GM19452 (cell line): ENCODE results near the gene YARS1.
"Not testable (repeated sequence)": the region's sequence is repeated elsewhere in the genome, so short reads cannot be mapped to it uniquely, and the experiment has no call there.

Source experiments
- ATAC-seq: cut with Tn5 transposase; IDR thresholded peaks from one replicate; pipeline ENCODE4 v1.9.1; 2021; ENCODE audit not compliant: unreplicated experiment

Gene YARS1

DNA sequence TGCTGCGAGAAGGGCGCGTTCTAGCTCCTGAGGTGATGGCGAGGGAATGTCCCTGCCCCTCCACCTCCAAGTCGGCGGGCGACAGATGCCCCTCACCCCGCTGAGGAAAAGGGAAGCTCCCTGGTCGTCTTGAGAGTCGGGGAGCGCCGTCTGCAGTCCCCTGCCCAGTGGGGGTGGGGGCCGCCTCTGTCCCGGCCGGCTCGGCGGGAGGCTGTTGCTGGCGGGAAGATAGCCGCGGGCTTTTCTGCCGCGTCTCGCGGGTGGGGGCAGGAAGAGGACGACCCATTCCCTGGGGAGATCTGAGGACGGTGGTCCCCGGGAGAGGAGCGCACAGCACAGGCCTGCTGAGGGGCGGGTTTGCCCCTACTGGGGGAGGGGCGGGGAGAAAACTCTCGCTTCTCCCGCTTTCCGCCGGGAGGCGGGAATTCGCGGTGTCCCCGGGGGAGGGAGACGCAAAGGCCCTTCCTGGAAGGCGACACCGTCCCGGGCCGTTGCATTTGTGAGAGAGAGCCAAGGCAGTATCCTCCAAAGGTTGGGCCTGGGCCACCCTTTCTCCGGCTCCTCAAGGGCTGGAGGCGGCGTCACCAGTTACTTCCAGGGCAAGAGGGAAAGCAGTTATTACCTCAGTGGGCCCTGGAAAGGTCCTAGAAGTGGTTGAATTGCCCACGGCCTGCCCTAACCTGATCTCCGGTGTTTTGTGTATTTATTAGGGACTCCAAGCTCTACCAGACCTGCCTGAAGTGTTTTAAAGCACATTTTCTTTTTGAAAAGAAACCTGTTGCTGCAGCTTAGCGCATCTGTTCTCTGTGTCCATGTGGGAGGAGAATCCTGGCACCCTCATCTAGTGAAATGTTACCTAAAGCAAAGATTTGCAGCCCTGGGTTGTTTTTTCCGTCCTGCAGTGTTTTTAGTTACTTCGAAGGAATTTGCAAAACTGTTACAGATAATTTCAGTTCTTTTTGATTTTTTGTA lies 943 bp upstream of the YARS1 start:
- ATAC-seq = no peak

DNA sequence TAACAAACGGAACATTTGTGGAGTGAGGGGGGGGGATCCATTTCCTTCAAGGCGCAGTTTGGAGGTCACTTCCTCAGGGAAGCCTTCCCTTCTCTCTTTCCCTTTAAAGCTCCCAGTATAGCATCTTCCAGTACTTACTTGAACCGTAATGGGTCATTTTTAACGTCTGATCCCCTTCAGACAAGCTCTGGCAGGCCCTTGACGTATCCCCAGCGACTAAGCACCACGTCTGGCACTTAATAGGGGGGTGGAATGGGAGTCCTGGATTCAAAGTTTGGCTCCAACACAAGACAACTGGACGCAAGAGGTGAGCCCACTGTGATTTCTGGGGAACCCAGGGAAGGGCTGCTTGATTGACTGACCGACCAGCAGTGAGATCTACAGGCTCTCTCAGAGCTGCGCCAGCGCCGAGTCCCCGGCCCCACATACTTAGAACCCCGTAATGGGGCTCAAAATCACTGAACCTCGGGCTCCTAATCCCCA lies 441 bp downstream of the YARS1 start:
- peak; percentile 4 for ATAC-seq

DNA sequence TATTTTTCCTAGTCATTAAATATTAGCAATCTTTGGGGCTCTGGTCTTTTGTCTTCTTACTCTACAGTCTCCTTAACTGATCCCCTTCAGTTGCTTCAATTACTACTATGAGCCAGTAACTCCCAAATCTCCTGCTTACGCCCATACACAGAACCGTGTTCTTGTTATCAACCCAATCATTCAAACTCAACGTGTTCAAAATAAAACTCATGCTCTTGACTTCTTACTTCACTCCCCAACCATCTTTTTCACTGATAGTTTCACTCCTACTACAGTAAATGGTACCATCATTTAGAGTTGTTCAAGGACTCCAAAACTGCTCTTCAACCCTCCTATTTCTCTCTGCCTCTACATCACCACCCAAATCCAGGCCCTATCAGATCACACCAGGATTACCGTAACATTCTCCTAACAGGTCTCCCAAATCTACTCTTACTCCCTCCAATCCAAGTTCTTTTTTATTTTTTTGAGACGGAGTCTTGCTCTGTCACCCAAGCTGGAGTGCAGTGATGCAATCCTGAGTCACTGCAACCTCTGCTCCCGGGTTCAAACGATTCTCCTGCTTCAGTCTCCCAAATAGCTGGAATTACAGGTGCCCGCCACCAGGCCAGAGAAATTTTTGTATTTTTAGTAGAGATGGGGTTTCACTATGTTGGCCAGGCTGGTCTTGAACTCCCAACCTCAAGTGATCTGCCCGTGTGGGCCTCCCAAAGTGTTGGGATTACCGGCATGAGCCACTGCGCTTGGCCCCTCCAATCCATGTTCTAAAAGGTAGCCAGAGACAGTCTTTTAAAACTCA lies 3.0 kb downstream of the YARS1 start:
- ATAC-seq = no peak

DNA sequence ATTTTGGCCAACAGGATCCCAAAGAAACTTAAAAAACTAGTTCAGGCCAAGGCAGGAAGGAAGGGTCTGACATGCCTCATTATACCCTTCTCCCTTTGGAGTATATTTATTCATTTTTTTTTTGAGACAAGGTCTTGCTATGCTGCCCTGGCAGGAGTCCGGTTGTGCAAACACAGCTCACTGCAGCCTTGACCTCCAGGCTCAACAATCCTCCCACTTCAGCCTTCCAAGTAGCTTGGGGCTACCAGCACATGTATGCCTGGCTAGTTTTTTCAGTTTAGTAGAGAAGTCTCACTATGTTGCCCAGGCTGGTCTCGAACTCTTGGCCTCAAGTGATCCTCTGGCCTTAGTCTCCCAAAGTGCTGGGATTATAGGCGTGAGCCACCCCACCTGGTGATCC lies 5.2 kb downstream of the YARS1 start:
- ATAC-seq = no peak

DNA sequence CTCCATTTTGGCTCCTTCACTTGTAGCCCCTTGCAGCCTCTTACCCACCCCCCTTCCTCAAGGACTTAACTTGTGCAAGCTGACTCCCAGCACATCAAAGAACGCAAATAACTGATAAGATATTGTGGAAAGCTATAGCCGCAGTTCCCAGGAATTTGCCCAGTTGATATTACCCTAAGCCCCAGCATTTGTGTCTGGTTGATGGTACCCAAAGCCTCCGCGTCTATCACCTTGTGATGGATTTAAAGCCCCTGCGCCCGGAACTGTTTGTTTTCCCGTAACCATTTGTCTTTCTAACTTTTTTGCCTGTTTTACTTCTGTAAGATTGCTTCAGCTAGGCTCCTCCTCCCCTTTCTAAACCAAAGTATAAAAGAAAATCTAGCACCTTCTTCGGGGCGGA lies 5.9 kb downstream of the YARS1 start:
- ATAC-seq = no peak

DNA sequence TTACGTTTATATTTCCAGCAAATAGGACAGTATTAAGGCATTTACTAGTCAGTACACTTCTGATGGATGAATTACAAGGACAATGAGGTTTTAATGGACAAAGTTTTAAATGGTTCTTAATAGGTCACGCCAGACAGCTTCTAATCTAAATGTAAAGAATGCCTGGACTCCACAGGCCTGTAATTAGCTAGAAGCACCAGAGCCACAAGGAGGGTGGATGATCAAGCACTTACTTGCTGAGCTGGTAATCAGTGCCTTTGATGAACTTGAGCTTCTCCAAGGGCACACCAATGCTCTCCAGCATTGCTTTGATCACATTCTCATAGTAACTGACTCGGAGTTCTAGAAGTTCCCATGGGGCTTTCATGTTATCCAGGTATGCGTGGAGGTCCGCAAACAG lies 6.8 kb downstream of the YARS1 start:
- ATAC-seq = no peak

DNA sequence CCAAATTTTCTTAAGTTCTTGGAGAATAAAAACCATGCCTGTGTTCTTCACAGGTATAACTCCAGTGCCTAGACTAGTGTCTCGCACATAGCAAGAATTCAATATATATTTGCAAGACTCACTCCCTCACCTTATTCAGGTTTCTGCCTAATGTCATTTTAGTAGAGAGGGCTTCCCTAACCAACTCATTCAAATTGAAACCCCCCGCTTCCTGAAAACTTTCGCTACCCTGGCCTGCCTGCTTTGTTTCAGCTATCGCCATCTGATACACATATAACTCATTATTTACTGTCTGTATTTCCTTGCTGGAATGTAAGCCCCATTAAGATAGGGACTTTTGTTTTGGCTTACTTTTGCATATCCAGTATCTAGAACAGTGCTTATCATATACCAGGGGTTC lies 8.6 kb downstream of the YARS1 start:
- no peak for ATAC-seq

DNA sequence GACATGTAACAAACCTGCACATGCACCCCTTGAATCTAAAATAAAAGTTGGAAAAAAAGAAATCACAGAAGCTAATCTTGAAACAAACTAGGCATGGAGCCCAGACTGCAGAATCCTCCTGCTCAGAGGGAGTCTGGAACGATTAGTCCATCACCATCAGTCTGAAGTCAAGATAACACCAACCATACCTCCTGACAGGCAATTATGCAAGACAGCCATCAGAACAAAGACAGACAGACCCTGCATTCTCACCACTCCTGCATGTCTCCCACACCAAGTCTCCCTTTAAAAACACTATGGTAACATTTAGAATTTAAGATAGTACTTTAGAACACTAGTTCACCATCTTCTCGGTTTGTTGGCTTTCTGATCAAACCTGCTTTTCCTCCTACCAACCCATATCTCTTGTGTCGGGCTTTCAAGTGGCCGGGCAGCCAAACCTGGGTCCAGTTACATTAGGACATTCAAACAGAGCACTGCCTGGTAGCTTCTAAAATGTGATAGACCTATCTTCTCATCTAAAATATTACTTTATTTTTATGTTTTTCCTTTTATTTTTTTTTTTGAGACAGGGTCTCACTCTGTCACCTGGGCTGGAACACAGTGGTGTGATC lies 10.1 kb downstream of the YARS1 start:
- ATAC-seq = no peak

DNA sequence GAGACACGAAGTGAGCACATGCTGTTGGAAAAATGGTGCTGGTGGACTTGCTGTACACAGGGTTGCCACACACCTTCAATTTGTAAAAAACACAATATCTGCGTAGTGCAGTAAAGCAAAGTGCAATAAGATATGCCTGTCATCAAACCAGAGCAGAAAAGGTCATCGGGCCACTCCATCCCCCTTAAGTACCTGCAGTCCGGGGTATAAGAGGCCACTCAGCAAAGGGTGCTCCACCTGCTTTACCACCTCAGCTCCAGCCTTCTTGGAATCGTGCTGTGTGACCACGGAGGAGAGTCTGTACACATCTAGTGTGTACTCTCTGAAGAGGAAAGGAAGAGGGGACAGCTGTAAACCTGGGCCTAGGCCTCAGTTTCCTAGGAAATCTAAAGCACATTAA lies 10.9 kb downstream of the YARS1 start:
- ATAC-seq = no peak

DNA sequence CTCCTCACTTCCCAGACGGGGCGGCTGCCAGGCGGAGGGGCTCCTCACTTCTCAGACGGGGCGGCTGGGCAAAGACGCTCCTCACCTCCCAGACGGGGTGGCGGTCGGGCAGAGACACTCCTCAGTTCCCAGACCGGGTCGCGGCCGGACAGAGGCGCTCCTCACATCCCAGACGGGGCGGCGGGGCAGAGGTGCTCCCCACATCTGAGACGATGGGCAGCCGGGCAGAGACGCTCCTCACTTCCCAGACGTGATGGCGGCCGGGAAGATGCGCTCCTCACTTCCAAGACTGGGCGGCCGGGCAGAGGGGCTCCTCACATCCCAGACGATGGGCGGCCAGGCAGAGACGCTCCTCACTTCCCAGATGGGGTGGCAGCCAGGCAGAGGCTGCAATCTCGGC lies 12.7 kb downstream of the YARS1 start:
- not testable (repeated sequence) for ATAC-seq

DNA sequence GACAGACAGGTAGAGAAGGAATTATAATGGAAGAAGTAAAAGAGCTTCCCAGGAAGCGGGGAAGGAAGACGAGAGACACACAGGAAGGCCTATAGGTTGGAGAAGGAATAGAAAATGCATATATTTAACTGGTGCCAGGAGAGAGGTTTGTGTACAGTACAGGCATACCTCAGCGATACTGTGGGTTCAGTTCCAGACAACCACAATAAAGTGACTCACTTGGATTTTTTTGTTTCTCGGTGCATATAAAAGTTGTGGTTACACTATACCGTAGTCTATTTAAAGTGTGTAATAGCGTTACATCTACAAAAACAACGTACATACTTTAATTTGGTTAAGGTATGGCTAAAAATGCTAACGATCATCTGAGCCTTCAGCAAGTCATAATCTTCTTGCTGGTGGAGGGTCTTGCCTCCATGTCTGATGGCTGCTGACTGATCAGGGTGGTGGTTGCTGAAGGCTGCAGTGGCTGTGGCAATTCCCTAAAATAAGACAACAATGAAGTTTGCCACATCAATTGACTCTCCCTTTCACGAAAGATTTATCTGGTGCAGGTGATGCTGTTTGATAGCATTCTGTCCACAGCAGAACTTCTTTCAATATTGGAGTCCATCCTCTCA lies 16.0 kb downstream of the YARS1 start:
- ATAC-seq = no peak

DNA sequence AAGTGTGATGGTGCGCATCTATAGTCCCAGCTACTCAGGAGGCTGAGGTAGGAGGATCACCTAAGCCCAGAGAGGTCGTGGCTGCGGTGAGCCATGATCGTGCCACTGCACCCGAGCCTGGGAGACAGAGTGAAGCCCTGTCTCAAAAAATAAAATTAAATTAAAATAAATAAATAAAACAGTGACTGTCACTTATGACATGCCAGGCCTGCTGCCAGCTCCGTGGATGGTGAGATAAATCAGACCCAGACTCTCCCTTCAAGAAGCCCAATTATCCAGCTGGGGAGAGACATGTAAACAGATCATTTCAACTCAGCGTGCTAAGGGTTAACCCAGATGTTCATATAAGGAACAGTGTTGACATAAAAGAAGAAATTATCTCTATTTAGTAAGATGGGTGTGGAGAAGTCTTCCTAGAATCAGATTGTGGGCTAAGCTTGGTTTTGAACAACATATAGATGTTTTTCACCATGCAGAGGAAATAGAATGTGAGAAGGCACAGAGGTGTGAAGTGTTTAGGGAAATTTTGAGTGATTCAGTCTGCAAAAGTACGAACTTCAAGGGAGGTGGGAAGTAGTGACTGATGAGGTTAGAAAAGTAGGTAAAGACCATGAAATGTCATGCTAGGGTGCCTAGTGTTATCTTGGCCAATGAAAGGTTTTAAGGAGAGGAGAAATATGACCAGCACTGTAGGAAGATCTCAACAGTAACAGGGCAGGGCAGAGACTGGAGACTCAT lies 18.3 kb downstream of the YARS1 start:
- ATAC-seq = no peak

DNA sequence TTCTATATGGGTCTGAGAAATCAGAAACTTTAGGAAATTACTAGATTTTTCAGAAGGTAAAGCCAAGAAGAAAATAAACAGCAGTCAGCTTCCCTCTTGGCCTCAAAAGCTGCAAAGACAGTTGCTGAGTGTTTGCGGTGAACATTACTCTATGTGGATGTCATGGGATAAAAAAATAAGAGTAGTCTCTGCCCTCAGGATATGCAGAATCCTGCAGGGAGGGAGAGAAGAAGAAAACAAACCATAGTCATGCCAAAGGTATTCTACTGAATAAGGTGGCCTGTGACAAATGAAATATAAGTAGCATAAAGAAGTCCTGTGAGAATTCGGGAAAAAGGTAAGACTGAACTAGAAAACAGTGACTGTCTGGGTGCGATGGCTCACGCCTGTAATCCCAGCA lies 19.0 kb downstream of the YARS1 start:
- no peak for ATAC-seq

DNA sequence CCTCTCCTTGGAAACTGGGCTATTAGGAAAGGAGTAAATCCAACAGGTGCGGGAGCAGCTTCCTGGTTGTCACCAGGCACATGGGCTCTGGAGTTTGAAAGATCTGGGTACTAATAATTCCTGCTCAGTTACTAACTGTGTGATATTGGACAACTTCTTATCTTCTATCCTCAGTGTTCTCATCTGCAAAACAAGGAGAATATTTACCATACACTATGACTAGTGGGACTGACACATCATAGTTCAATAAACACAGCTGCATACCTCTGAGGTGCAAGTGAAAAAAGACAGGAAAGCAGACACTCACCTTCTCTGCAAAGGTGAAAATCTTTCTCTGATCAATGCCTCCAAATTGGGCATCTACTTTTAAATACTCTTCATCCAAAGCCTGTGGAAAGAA lies 19.7 kb downstream of the YARS1 start:
- ATAC-seq = no peak

DNA sequence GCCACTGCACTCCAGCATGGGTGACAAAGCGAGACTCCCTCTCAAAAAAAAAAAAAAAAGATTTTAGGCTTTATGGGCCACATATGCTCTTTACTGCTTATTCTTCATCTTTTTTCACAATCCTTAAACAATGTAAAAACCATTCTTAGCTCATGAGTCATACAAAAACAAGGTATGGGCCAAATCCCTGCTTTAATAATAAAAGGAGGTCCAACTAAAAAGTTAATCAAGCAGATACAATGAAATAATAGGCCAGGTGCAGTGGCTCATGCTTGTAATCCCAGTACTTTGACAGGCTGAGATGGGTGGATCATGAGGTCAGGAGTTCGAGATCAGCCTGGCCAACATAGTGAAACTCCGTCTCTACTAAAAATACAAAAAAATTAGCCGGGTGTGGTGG lies 21.4 kb downstream of the YARS1 start:
- not testable (repeated sequence) for ATAC-seq

DNA sequence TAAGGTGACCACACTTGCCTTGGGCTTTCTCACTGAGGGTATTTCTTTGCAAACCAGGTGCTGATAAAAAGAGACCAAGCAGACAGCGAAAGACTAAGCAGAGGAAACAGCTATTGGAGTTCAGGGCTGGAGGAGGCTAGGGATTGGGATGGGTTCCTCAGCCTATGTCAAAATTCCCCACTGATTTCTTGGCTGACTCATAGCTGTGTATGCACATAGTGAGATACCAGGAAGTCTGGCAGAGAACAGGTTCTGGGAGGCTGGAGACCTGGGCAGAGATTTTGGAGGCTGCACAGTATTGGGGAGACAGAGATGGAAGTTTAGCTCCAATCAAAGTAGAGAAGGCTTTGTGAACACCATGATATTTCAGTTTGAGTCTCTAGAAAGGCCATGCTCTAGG lies 25.3 kb downstream of the YARS1 start:
- no peak for ATAC-seq

DNA sequence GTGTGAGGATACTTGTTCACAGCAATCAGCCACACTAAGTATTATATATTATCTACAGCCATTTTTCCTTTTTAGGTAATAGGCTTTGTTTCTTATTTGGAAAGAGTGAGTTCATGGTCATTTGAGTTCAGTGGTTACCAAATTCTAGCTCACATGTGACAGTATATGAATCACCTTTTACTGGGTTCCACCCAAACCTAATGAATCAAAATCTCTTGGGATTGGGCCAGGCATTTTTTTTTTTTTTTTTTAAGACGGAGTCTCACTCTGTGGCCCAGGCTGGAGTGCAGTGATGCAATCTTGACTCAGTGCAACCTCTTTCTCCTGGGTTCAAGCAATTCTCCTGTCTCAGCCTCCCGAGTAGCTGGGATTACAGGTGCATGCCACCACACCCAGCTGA lies 27.8 kb downstream of the YARS1 start:
- not testable (repeated sequence) for ATAC-seq

DNA sequence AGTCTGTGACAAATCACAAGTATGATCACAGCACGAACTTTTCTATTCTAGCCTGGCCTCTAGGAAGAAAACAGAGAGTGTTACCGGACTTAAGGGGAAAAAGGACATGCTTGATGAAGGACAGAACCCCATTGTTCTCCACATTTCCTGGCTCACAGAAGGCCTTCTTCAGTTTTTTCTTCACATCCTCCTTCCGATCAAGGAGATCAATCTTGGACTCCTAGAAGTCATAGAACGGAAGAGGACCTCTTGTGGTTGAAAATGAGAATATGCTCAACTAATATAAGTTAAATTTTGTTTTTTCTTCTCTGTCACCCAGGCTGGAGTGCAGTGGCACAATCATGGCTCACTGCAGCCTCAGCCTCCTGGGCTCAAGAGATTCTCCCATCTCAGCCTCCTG lies 30.3 kb downstream of the YARS1 start:
- ATAC-seq = no peak

DNA sequence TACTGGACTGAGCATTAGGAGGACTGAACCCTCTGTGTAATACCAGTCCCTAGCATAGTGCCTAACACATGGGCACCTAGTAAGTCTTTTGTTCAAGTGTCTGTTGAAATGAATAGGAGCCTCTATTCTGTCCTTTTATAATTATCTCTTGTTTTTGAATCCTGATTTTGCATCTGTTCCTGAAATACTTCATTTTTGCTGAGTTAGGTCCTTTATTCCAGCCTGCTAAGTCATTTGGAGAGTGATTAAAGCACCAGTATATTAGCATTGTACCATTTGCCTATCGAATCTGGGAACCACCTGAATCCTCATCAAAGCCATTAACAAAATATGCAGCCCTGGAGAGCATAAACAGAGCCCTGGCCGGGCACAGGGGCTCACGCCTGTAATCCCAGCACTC lies 32.3 kb downstream of the YARS1 start:
- no peak for ATAC-seq

DNA sequence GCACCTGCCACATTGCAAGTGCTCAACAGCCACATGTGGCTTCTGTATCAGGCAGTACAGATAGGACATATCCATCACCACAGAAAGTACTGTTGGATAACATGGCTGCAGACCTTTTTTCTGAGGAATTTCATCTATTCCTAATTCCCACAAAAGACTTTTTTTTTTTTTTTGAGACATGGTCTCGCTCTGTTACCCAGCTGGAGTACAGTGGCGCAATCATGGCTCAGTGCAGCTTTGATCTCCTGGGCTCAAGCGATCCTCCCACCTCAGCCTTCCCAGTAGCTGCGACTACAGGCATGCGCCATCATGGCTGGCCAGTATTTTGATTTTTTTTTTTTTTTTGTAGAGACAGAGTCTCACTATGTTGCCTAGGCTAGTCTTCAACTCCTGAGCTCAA lies 33.3 kb downstream of the YARS1 start:
- no peak for ATAC-seq
